ENCODE measurements around the gene NKD1. TPM values are rescaled to one million over a fixed set of nuclear protein-coding genes. Genes with fewer than 3 reads are reported as not detected.

NKD1 gene
- total RNA-seq, 1 donor from 2014 or later, result 63.0 TPM

- no peak overlapping the region for H3K27ac Mint-ChIP-seq
- no peak for TF ChIP-seq CTCF (IDR thresholded peaks at IDR 0.05; ENCODE audit: unreplicated experiment)
- DNase-seq (ENCODE audit: low spot score in 2 of 2, unreplicated experiment in 2 of 2), result no peak
- H3K4me1 Mint-ChIP-seq, result peaks cover 6% of the 10 kb centered on the region
- peaks cover 8% of the 10 kb centered on the region for H3K9me3 Mint-ChIP-seq
- H3K27me3 Mint-ChIP-seq (ENCODE audit: low read depth), result no peaks in the 10 kb centered on the region
- H3K4me3 Mint-ChIP-seq, result no peak overlapping the region
- H3K36me3 Mint-ChIP-seq, result peaks cover 69% of the 10 kb centered on the region
Measured at GRCh38 chr16:50558913-50559312, 10.7 kb downstream of the NKD1 start.

- Mint-ChIP-seq H3K4me3 (no peak overlapping the region), H3K9me3 (peaks cover 8% of the 10 kb centered on the region)
Measured at GRCh38 chr16:50559342-50559741, 11.1 kb downstream of the NKD1 start.

GRCh38 chr16:50559804-50560514 lies 11.8 kb downstream of the NKD1 start:
- TF ChIP-seq CTCF (IDR thresholded peaks at IDR 0.05; ENCODE audit: unreplicated experiment), result no peak
- Mint-ChIP-seq H3K4me3 (no peak overlapping the region), H3K9me3 (peaks cover 8% of the 10 kb centered on the region), H3K27ac (no peak overlapping the region), H3K27me3 (ENCODE audit: low read depth) (no peaks in the 10 kb centered on the region), H3K36me3 (peaks cover 64% of the 10 kb centered on the region), H3K4me1 (peaks cover 6% of the 10 kb centered on the region)
- DNase-seq (ENCODE audit: low spot score in 2 of 2, unreplicated experiment in 2 of 2), result no peak

More at GRCh38 chr16:50559342-50559741, 11.1 kb downstream of the NKD1 start:
- TF ChIP-seq CTCF (IDR thresholded peaks at IDR 0.05; ENCODE audit: unreplicated experiment), result no peak
- no peak for DNase-seq (ENCODE audit: low spot score in 2 of 2, unreplicated experiment in 2 of 2)
- no peaks in the 10 kb centered on the region for H3K27me3 Mint-ChIP-seq (ENCODE audit: low read depth)
- H3K36me3 Mint-ChIP-seq, result peaks cover 66% of the 10 kb centered on the region
- H3K27ac Mint-ChIP-seq, result peak overlapping the region; percentile 53
- peaks cover 6% of the 10 kb centered on the region for H3K4me1 Mint-ChIP-seq

- Mint-ChIP-seq H3K4me1 (peaks cover 6% of the 10 kb centered on the region), H3K27me3 (ENCODE audit: low read depth) (no peaks in the 10 kb centered on the region), H3K36me3 (peaks cover 55% of the 10 kb centered on the region), H3K4me3 (no peak overlapping the region), H3K27ac (no peak overlapping the region), H3K9me3 (peaks cover 8% of the 10 kb centered on the region)
- DNase-seq (ENCODE audit: low spot score in 2 of 2, unreplicated experiment in 2 of 2), result no peak
- TF ChIP-seq CTCF (IDR thresholded peaks at IDR 0.05; ENCODE audit: unreplicated experiment), result no peak
Measured at GRCh38 chr16:50560903-50561863, 13.0 kb downstream of the NKD1 start.

- Mint-ChIP-seq H3K4me1 (peaks cover 14% of the 10 kb centered on the region), H3K27ac (no peak overlapping the region), H3K27me3 (ENCODE audit: low read depth) (no peaks in the 10 kb centered on the region), H3K4me3 (no peak overlapping the region), H3K36me3 (peaks cover 45% of the 10 kb centered on the region), H3K9me3 (peaks cover under 1% of the 10 kb centered on the region)
- no peak for DNase-seq (ENCODE audit: low spot score in 2 of 2, unreplicated experiment in 2 of 2)
- no peak for TF ChIP-seq CTCF (IDR thresholded peaks at IDR 0.05; ENCODE audit: unreplicated experiment)
Measured at GRCh38 chr16:50562657-50563056, 14.5 kb downstream of the NKD1 start.

Measured in mesothelial cell of epicardium (in vitro differentiated cells).